Measurements from ENCODE around the gene HCAR3.

DNA sequence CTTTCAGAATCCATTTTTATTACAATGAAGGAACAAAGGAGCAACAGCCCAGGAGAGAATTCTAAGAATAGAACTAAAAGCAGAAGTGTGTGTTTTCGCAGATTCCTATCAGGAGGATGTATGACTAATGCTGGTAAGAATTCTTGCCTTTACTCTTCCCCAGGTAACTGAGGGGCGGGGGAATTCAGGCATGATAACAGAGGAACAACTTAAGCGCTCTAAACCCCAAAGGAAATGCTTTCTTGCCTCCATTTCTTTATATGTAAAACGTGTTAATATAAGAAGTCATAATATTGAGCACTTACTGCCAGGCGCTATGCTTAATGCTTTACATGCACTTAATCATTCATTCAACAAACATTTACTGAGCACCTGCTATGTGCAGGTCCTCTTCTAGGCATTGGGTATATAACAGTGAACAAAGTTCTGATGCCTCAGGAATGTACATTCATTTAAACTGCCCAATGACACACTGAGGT, 9.5 kb upstream of the HCAR3 start:
- no peak for TF ChIP-seq YY1 (IDR thresholded peaks at IDR 0.05; ENCODE audit: insufficient read depth, insufficient read length)
- TF ChIP-seq ZNF274 (IDR thresholded peaks at IDR 0.05; ENCODE audit: low read depth, low read length) = no peak
